ENCODE results near the gene DIAPH3.
"Not testable (repeated sequence)": the region's sequence is repeated elsewhere in the genome, so short reads cannot be mapped to it uniquely, and the experiment has no call there.

Gene DIAPH3

GRCh38 chr13:60047918-60048317 is 115.8 kb downstream of the DIAPH3 start:
- TF ChIP-seq CTCF (IDR thresholded peaks at IDR 0.05; ENCODE audit: low read depth, low read length, poor library complexity, severe bottlenecking) (no peak), EZH2phosphoT487 (IDR thresholded peaks at IDR 0.05; ENCODE audit: borderline replicate concordance, low read length) (no peak)
- Histone ChIP-seq H3K4me1 (ENCODE audit: control insufficient read depth, low read length) (no peaks in the 10 kb centered on the region), H3K9me2 (replicated peaks; ENCODE audit: control insufficient read depth, low read length) (no peaks in the 10 kb centered on the region), H3K27ac (ENCODE audit: low read depth, low read length) (no peak overlapping the region), H3K79me2 (ENCODE audit: control insufficient read depth, low read length) (no peaks in the 10 kb centered on the region), H3K4me3 (ENCODE audit: low read length) (no peak overlapping the region), H3F3A (ENCODE audit: control insufficient read depth, insufficient read depth) (no peaks in the 10 kb centered on the region), H3K27me3 (ENCODE audit: control insufficient read depth, low read length) (no peaks in the 10 kb centered on the region), H3K4me2 (ENCODE audit: low read length) (no peak overlapping the region), H4K20me1 (ENCODE audit: control insufficient read depth, insufficient read depth, low read depth, low read length) (no peaks in the 10 kb centered on the region), H3K9me3 (ENCODE audit: control insufficient read depth, insufficient read depth, low read length) (no peaks in the 10 kb centered on the region), H3K36me3 (ENCODE audit: control insufficient read depth, low read length) (no peaks in the 10 kb centered on the region; the same call in 1 of the 2 replicates)

GRCh38 chr13:60044321-60044720 is 119.4 kb downstream of the DIAPH3 start:
- Histone ChIP-seq H3K4me1 (ENCODE audit: control insufficient read depth, low read length) (no peaks in the 10 kb centered on the region), H3F3A (ENCODE audit: control insufficient read depth, insufficient read depth) (no peaks in the 10 kb centered on the region), H3K36me3 (ENCODE audit: control insufficient read depth, low read length) (peaks cover 6% of the 10 kb centered on the region; the same call in 1 of the 2 replicates), H3K4me2 (ENCODE audit: low read length) (no peak overlapping the region), H3K27ac (ENCODE audit: low read depth, low read length) (no peak overlapping the region), H3K79me2 (ENCODE audit: control insufficient read depth, low read length) (no peaks in the 10 kb centered on the region), H4K20me1 (ENCODE audit: control insufficient read depth, insufficient read depth, low read depth, low read length) (no peaks in the 10 kb centered on the region), H3K27me3 (ENCODE audit: control insufficient read depth, low read length) (no peaks in the 10 kb centered on the region), H3K9me3 (ENCODE audit: control insufficient read depth, insufficient read depth, low read length) (no peaks in the 10 kb centered on the region), H3K9me2 (replicated peaks; ENCODE audit: control insufficient read depth, low read length) (no peaks in the 10 kb centered on the region), H3K4me3 (ENCODE audit: low read length) (no peak overlapping the region)
- no peak for TF ChIP-seq CTCF (IDR thresholded peaks at IDR 0.05; ENCODE audit: low read depth, low read length, poor library complexity, severe bottlenecking)
- TF ChIP-seq EZH2phosphoT487 (IDR thresholded peaks at IDR 0.05; ENCODE audit: borderline replicate concordance, low read length): no peak

DNA sequence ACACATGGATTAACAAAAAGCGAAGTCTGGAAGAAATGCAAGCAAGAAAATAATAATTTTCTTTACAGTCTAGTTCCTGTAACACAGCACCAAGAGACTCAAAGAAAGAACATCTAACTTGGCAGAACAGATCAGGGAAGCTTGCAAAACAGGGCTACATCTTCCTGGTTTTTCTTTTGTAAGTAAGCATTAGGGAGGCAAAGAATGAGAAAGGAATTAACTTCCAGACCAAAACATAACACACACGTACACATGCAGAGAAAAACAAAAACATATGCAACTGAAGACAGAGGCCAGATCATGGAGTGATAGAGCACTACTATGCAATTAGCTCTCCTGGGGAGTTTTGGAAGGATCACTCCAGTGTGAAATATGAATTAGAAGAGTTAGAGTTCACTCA is 120.5 kb downstream of the DIAPH3 start:
- Histone ChIP-seq H3F3A (ENCODE audit: control insufficient read depth, insufficient read depth) (no peaks in the 10 kb centered on the region), H3K9me3 (ENCODE audit: control insufficient read depth, insufficient read depth, low read length) (no peaks in the 10 kb centered on the region), H3K9me2 (replicated peaks; ENCODE audit: control insufficient read depth, low read length) (no peaks in the 10 kb centered on the region), H4K20me1 (ENCODE audit: control insufficient read depth, insufficient read depth, low read depth, low read length) (no peaks in the 10 kb centered on the region), H3K4me1 (ENCODE audit: control insufficient read depth, low read length) (no peaks in the 10 kb centered on the region), H3K4me2 (ENCODE audit: low read length) (no peak overlapping the region), H3K79me2 (ENCODE audit: control insufficient read depth, low read length) (no peaks in the 10 kb centered on the region), H3K4me3 (ENCODE audit: low read length) (no peak overlapping the region), H3K36me3 (ENCODE audit: control insufficient read depth, low read length) (peaks cover 6% of the 10 kb centered on the region; the same call in 1 of the 2 replicates), H3K27me3 (ENCODE audit: control insufficient read depth, low read length) (no peaks in the 10 kb centered on the region), H3K27ac (ENCODE audit: low read depth, low read length) (no peak overlapping the region)
- TF ChIP-seq CTCF (IDR thresholded peaks at IDR 0.05; ENCODE audit: low read depth, low read length, poor library complexity, severe bottlenecking) (no peak), EZH2phosphoT487 (IDR thresholded peaks at IDR 0.05; ENCODE audit: borderline replicate concordance, low read length) (no peak)

GRCh38 chr13:60040668-60041067 is 123.1 kb downstream of the DIAPH3 start:
- not testable (repeated sequence) for H3K4me2 ChIP-seq (ENCODE audit: low read length); H3K4me3 ChIP-seq (ENCODE audit: low read length); H3K9me2 ChIP-seq (replicated peaks; ENCODE audit: control insufficient read depth, low read length); H3K4me1 ChIP-seq (ENCODE audit: control insufficient read depth, low read length); H3K27me3 ChIP-seq (ENCODE audit: control insufficient read depth, low read length); H3K9me3 ChIP-seq (ENCODE audit: control insufficient read depth, insufficient read depth, low read length); H3K27ac ChIP-seq (ENCODE audit: low read depth, low read length); H3K79me2 ChIP-seq (ENCODE audit: control insufficient read depth, low read length); H4K20me1 ChIP-seq (ENCODE audit: control insufficient read depth, insufficient read depth, low read depth, low read length); H3F3A ChIP-seq (ENCODE audit: control insufficient read depth, insufficient read depth)
- H3K36me3 ChIP-seq (ENCODE audit: control insufficient read depth, low read length): peaks cover 11% of the 10 kb centered on the region; the same call in 1 of the 2 replicates

Data from DOHH2 (cell line).